Measurements from ENCODE around the gene EIF3D. TPM values are rescaled to one million over a fixed set of nuclear protein-coding genes. Genes with fewer than 3 reads are reported as not detected.
"Not testable (repeated sequence)": the region's sequence is repeated elsewhere in the genome, so short reads cannot be mapped to it uniquely, and the experiment has no call there.

The EIF3D gene
- total RNA-seq, 1 donor from 2014 or later = 642 TPM

GRCh38 chr22:36549033-36549432 is 20.1 kb upstream of the EIF3D start:
- DNase-seq (ENCODE audit: low read depth, low spot score) = no peak

- DNase-seq (ENCODE audit: low read depth, low spot score) = no peak
These were observed 19.6 kb upstream of the EIF3D start for GRCh38 chr22:36548606-36549005.

- DNase-seq (ENCODE audit: low read depth, low spot score) = no peak
These were observed 18.0 kb upstream of the EIF3D start for GRCh38 chr22:36546932-36547331.

GRCh38 chr22:36546092-36546804 is 17.3 kb upstream of the EIF3D start:
- no peak for DNase-seq (ENCODE audit: low read depth, low spot score)

GRCh38 chr22:36544107-36544620 is 15.2 kb upstream of the EIF3D start:
- no peak for DNase-seq (ENCODE audit: low read depth, low spot score)

GRCh38 chr22:36541831-36542411 is 13.0 kb upstream of the EIF3D start:
- peak; percentile 43 for DNase-seq (ENCODE audit: low read depth, low spot score)

GRCh38 chr22:36540867-36541642 is 12.1 kb upstream of the EIF3D start:
- no peak for DNase-seq (ENCODE audit: low read depth, low spot score)

GRCh38 chr22:36538529-36538928 is 9.6 kb upstream of the EIF3D start:
- DNase-seq (ENCODE audit: low read depth, low spot score) = no peak

- DNase-seq (ENCODE audit: low read depth, low spot score) = no peak
These were observed 7.8 kb upstream of the EIF3D start for GRCh38 chr22:36536717-36537116.

- DNase-seq (ENCODE audit: low read depth, low spot score) = not testable (repeated sequence)
These were observed 4.4 kb upstream of the EIF3D start for GRCh38 chr22:36533320-36533719.

GRCh38 chr22:36532466-36532865 is 3.5 kb upstream of the EIF3D start:
- DNase-seq (ENCODE audit: low read depth, low spot score) = no peak

- DNase-seq (ENCODE audit: low read depth, low spot score) = no peak
These were observed 625 bp downstream of the EIF3D start for GRCh38 chr22:36528341-36528740.

GRCh38 chr22:36522662-36523061 is 6.3 kb downstream of the EIF3D start:
- DNase-seq (ENCODE audit: low read depth, low spot score) = no peak

GRCh38 chr22:36520423-36520822 is 8.5 kb downstream of the EIF3D start:
- no peak for DNase-seq (ENCODE audit: low read depth, low spot score)

- DNase-seq (ENCODE audit: low read depth, low spot score) = not testable (repeated sequence)
These were observed 9.1 kb downstream of the EIF3D start for GRCh38 chr22:36519906-36520305.

- DNase-seq (ENCODE audit: low read depth, low spot score) = no peak
These were observed 14.2 kb downstream of the EIF3D start for GRCh38 chr22:36514766-36515165.

- DNase-seq (ENCODE audit: low read depth, low spot score) = no peak
These were observed 16.0 kb downstream of the EIF3D start for GRCh38 chr22:36512991-36513390.

GRCh38 chr22:36512333-36512732 is 16.6 kb downstream of the EIF3D start:
- no peak for DNase-seq (ENCODE audit: low read depth, low spot score)

- DNase-seq (ENCODE audit: low read depth, low spot score) = no peak
These were observed 17.7 kb downstream of the EIF3D start for GRCh38 chr22:36510966-36511881.

GRCh38 chr22:36510384-36510783 is 18.6 kb downstream of the EIF3D start:
- no peak for DNase-seq (ENCODE audit: low read depth, low spot score)

GRCh38 chr22:36507518-36508010 is 21.4 kb downstream of the EIF3D start:
- no peak for DNase-seq (ENCODE audit: low read depth, low spot score)

Measured in pulmonary artery endothelial cell (primary cell).